Adipocyte (in vitro differentiated cells): Measurements from ENCODE around the gene IKZF2.

ENCODE experiments used
- DNase-seq: peaks from one replicate; pipeline ENCODE4 v3.0.0-alpha.2; 2015; ENCODE audit warnings: low read depth
- H3K27me3 ChIP-seq: replicated peaks from 2 replicates; pipeline ENCODE4 v1.7.0; 2013; ENCODE audit warnings: mild to moderate bottlenecking, low read length, moderate library complexity; ENCODE audit not compliant: control insufficient read depth, insufficient read depth
- H3K36me3 ChIP-seq: 2 replicates; pipeline ENCODE4 v1.7.0; 2013; ENCODE audit warnings: low read length, mild to moderate bottlenecking, moderate library complexity; ENCODE audit not compliant: control insufficient read depth, insufficient read depth, severe bottlenecking
- H3K4me1 ChIP-seq: 2 replicates; pipeline ENCODE4 v1.7.0; 2013; ENCODE audit warnings: mild to moderate bottlenecking, low read length, moderate library complexity; ENCODE audit not compliant: control insufficient read depth, insufficient read depth
- H3K4me3 ChIP-seq: 2 replicates; pipeline ENCODE4 v1.7.0; 2013; ENCODE audit warnings: mild to moderate bottlenecking, low read length, moderate library complexity
- H3K9ac ChIP-seq: 2 replicates; pipeline ENCODE4 v1.7.0; 2013; ENCODE audit warnings: mild to moderate bottlenecking, low read length, moderate library complexity
- H3K9me3 ChIP-seq: 2 replicates; pipeline ENCODE4 v1.7.0; 2013; ENCODE audit warnings: mild to moderate bottlenecking, low read length, moderate library complexity; ENCODE audit not compliant: control insufficient read depth

The IKZF2 gene

GRCh38 chr2:213122725-213123124, 28.7 kb downstream of the IKZF2 start:
- no peak overlapping the region for H3K9ac ChIP-seq
- peaks cover 53% of the 10 kb centered on the region for H3K4me1 ChIP-seq
- no peak for DNase-seq
- H3K4me3 ChIP-seq = no peak overlapping the region
- no peaks in the 10 kb centered on the region for H3K27me3 ChIP-seq
- no peaks in the 10 kb centered on the region for H3K9me3 ChIP-seq
- no peaks in the 10 kb centered on the region for H3K36me3 ChIP-seq

GRCh38 chr2:213121690-213122089, 29.7 kb downstream of the IKZF2 start:
- Histone ChIP-seq H3K9me3 (no peaks in the 10 kb centered on the region), H3K4me3 (no peak overlapping the region)
- no peak for DNase-seq

GRCh38 chr2:213119061-213119809, 32.2 kb downstream of the IKZF2 start:
- Histone ChIP-seq H3K4me1 (peaks cover 30% of the 10 kb centered on the region), H3K9ac (no peak overlapping the region), H3K27me3 (no peaks in the 10 kb centered on the region), H3K4me3 (peak overlapping the region; percentile 50), H3K36me3 (no peaks in the 10 kb centered on the region), H3K9me3 (no peaks in the 10 kb centered on the region)
- peak; percentile 70 for DNase-seq

More at GRCh38 chr2:213121690-213122089, 29.7 kb downstream of the IKZF2 start:
- peaks cover 49% of the 10 kb centered on the region for H3K4me1 ChIP-seq
- no peaks in the 10 kb centered on the region for H3K36me3 ChIP-seq
- no peaks in the 10 kb centered on the region for H3K27me3 ChIP-seq
- no peak overlapping the region for H3K9ac ChIP-seq

GRCh38 chr2:213108308-213108707, 43.1 kb downstream of the IKZF2 start:
- Histone ChIP-seq H3K27me3 (no peaks in the 10 kb centered on the region), H3K9me3 (no peaks in the 10 kb centered on the region), H3K9ac (no peak overlapping the region), H3K36me3 (no peaks in the 10 kb centered on the region), H3K4me3 (no peak overlapping the region), H3K4me1 (no peaks in the 10 kb centered on the region)
- no peak for DNase-seq

- no peak for DNase-seq
- Histone ChIP-seq H3K4me3 (no peak overlapping the region), H3K36me3 (no peaks in the 10 kb centered on the region), H3K9me3 (no peaks in the 10 kb centered on the region), H3K9ac (no peak overlapping the region), H3K27me3 (no peaks in the 10 kb centered on the region), H3K4me1 (no peaks in the 10 kb centered on the region)
These were observed 43.7 kb downstream of the IKZF2 start for GRCh38 chr2:213107728-213108127.

- Histone ChIP-seq H3K4me1 (peaks cover 4% of the 10 kb centered on the region), H3K9ac (no peak overlapping the region), H3K36me3 (no peaks in the 10 kb centered on the region), H3K4me3 (no peak overlapping the region), H3K9me3 (no peaks in the 10 kb centered on the region), H3K27me3 (no peaks in the 10 kb centered on the region)
- no peak for DNase-seq
These were observed 46.2 kb downstream of the IKZF2 start for GRCh38 chr2:213105212-213105611.

- Histone ChIP-seq H3K27me3 (no peaks in the 10 kb centered on the region), H3K4me3 (no peak overlapping the region), H3K36me3 (no peaks in the 10 kb centered on the region), H3K4me1 (peaks cover 4% of the 10 kb centered on the region), H3K9me3 (no peaks in the 10 kb centered on the region), H3K9ac (no peak overlapping the region)
- no peak for DNase-seq
These were observed 46.6 kb downstream of the IKZF2 start for GRCh38 chr2:213104903-213105202.

GRCh38 chr2:213104092-213104902, 47.1 kb downstream of the IKZF2 start:
- Histone ChIP-seq H3K9me3 (no peaks in the 10 kb centered on the region), H3K9ac (no peak overlapping the region), H3K4me3 (no peak overlapping the region), H3K27me3 (no peaks in the 10 kb centered on the region), H3K36me3 (no peaks in the 10 kb centered on the region), H3K4me1 (peaks cover 4% of the 10 kb centered on the region)
- peak; percentile 74 for DNase-seq

- H3K9me3 ChIP-seq = no peaks in the 10 kb centered on the region
- no peak for DNase-seq
- no peaks in the 10 kb centered on the region for H3K36me3 ChIP-seq
- H3K9ac ChIP-seq = no peak overlapping the region
- peaks cover 4% of the 10 kb centered on the region for H3K4me1 ChIP-seq
- H3K4me3 ChIP-seq = no peak overlapping the region
- no peaks in the 10 kb centered on the region for H3K27me3 ChIP-seq
These were observed 49.5 kb downstream of the IKZF2 start for GRCh38 chr2:213101692-213102460.

GRCh38 chr2:213101109-213101508, 50.3 kb downstream of the IKZF2 start:
- Histone ChIP-seq H3K4me3 (no peak overlapping the region), H3K4me1 (peaks cover 4% of the 10 kb centered on the region), H3K36me3 (no peaks in the 10 kb centered on the region), H3K9ac (no peak overlapping the region), H3K27me3 (no peaks in the 10 kb centered on the region), H3K9me3 (no peaks in the 10 kb centered on the region)
- no peak for DNase-seq

- Histone ChIP-seq H3K27me3 (no peaks in the 10 kb centered on the region), H3K9ac (no peak overlapping the region), H3K4me3 (no peak overlapping the region), H3K36me3 (no peaks in the 10 kb centered on the region), H3K4me1 (peaks cover 4% of the 10 kb centered on the region), H3K9me3 (no peaks in the 10 kb centered on the region)
- DNase-seq = no peak
These were observed 52.8 kb downstream of the IKZF2 start for GRCh38 chr2:213098612-213099011.
